ENCODE results near the gene XCR1.
"Not testable (repeated sequence)": the region's sequence is repeated elsewhere in the genome, so short reads cannot be mapped to it uniquely, and the experiment has no call there.

Gene XCR1

DNA sequence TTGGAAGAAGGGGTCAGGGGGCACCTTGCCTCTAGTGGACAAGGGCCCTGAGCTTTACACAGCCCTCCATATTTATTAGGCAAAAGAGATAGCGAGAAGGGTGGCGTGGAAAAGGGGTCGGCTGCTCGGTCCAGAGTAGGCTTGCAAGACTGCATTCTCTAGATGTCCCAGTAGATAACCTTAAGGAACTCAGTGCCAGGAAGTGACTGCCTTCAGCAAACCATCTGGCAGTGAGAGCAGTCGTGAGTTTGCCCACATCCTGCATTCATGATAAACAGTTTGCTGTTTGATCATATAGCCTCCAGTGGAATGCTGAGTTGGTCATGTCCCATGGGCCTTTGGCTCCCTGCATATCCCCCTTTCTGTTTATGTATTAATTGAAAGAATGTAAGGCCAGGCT, 18.9 kb upstream of the XCR1 start:
- not testable (repeated sequence) for DNase-seq (ENCODE audit: low read depth, low spot score)

GRCh38 chr3:46038916-46039315, 11.6 kb upstream of the XCR1 start:
- no peak for DNase-seq (ENCODE audit: low read depth, low spot score)

DNA sequence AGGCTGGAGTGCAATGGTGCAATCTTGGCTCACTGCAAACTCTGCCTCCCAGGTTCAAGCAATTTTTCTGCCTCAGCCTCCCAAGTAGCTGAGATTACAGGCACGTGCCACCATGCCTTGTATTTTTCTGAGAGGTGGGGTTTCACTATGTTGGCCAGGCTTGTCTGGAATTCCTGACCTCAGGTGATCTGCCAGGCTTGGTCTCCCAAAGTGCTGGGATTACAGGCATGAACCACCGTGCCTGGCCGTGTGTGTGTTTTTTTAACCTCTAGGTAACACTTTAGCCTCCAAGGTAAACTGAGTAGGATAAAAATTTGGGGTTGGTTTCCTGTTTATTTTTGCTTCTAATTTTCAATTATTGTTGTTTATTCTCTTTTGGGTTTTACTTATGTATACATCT, 10.8 kb upstream of the XCR1 start:
- DNase-seq (ENCODE audit: low read depth, low spot score): not testable (repeated sequence)

GRCh38 chr3:46036191-46036590, 8.9 kb upstream of the XCR1 start:
- DNase-seq (ENCODE audit: low read depth, low spot score): no peak

GRCh38 chr3:46031747-46032146, 4.5 kb upstream of the XCR1 start:
- DNase-seq (ENCODE audit: low read depth, low spot score): no peak

DNA sequence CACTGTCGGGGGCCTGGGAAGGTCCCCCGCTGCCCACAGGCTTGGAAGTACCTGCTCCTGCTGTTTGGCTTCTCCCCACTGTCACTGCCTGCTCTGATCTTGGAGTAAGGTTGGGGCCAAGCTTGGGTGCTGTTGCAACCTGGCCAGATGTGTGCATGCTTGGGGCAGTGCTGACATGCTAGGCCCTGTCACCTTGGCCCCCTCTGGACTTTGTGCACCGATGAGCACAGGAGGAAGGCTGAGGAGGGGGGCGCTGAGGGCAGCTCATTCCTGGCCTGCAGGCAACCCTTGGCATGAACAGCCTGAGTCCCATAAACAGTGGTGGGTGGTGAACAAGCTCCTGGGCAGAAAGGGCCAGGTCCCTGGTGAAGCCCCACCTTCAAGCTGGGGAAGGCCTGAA, 4.0 kb upstream of the XCR1 start:
- DNase-seq (ENCODE audit: low read depth, low spot score): no peak

DNA sequence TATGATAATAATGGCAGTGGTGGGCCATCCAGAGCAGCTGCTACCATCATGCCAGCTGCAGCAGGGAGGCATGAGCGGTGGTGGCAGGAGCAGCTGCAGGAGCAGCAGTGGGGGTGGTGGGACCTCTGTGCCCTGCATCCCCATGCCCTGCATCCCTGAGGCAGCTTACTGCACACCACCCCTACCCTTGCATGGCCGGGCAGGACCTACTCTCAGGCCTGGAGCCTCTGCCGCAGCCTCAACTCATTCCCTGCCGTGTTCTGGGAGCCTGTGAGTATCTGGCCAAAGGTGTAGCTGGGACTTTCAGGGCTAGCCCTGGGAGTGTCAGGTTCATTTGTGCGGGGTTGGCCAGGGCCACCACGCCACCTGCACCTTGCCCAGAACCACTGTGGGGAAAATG, 3.3 kb upstream of the XCR1 start:
- no peak for DNase-seq (ENCODE audit: low read depth, low spot score)

DNA sequence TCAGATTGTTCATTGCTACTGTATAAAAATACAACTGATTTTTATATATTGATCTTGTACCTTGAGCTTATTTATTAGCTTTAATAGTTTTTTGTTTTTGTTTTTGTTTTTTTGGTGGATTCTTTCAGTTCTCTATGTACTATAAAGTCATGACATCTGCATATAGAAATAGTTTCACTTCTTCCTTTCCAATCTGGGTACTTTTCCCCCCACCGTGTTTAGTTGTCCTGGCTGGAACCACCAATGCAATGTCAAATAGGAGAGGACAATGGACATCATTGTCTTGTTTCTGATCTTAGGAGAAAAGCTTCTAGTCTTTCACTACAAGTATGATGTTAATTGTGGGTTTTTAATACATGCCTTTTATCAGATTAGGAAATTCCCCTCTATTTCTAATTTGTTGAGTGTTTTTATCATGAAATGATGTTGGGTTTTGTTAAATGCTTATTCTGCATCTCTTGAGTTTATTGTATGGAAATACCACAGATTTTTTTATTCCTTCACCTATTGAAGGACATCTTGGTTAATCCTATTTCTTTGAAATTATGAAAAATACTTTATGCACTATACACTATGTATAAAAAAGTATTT, 2.8 kb upstream of the XCR1 start:
- DNase-seq (ENCODE audit: low read depth, low spot score): no peak

GRCh38 chr3:46027736-46028397, 584 bp upstream of the XCR1 start:
- no peak for DNase-seq (ENCODE audit: low read depth, low spot score)

DNA sequence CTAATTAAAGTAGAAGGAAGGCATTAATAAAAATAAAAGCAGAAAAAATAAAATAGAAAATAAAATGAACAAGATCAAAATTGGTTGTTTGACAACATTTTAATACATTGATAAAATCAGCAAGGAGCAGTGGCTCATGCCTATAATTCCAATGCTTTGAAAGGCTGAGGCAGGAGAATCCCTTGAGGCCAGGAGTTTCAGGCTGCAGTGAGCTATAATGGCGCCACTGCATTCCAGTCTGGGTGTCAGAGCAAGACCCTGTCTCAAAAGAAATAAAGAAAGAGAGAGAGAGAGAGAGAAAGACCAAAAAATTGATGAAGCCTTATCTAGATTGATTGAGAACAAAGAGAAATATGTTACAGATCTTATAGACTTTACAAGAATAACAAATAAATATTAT, 2.1 kb downstream of the XCR1 start:
- DNase-seq (ENCODE audit: low read depth, low spot score): no peak

- DNase-seq (ENCODE audit: low read depth, low spot score): no peak
Observed at GRCh38 chr3:46024131-46024530, 3.2 kb downstream of the XCR1 start.

GRCh38 chr3:46022909-46023785, 4.1 kb downstream of the XCR1 start:
- DNase-seq (ENCODE audit: low read depth, low spot score): no peak

- DNase-seq (ENCODE audit: low read depth, low spot score): no peak
Observed at GRCh38 chr3:46021516-46021915, 5.8 kb downstream of the XCR1 start.

GRCh38 chr3:46020766-46021510, 6.3 kb downstream of the XCR1 start:
- no peak for DNase-seq (ENCODE audit: low read depth, low spot score)

DNA sequence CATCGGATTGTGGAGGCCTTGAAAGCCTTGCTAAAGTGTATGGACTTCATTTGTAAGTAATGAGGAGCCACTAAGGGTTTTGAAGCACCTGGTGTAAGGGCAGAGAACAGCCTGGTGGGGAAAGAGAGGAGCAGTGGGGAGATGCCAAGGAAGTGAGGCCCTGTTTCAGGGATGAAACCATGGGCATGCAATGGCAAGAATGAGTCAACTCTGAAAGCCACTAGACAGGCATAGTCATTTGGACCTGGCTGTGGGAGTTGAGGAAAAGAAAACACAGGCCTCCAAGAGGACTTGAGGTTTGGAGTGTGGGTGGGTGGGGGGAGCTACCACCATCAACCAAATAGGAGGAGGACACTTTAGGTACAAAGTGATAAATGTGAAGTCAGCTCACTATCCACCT, 7.6 kb downstream of the XCR1 start:
- DNase-seq (ENCODE audit: low read depth, low spot score): no peak

DNA sequence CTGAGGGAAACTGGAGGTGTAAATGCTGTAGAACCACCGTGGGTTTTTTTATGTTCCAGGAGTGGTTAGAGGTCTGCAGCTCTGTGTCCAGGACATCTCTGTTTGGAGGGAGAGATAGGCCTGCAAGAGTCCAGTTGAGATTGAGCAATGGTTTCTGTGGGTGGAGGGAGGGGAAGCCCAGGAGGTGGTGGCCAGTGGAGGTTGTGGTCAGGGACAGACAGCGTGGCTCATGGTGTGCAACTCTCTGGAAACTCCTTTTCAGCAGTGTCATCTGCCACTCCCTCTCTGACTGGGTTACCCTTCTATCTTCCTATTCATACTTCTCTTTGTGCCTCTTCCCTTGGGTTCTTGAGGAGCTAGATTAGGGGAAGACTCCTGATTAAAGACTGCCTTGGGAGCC, 9.6 kb downstream of the XCR1 start:
- no peak for DNase-seq (ENCODE audit: low read depth, low spot score)

DNA sequence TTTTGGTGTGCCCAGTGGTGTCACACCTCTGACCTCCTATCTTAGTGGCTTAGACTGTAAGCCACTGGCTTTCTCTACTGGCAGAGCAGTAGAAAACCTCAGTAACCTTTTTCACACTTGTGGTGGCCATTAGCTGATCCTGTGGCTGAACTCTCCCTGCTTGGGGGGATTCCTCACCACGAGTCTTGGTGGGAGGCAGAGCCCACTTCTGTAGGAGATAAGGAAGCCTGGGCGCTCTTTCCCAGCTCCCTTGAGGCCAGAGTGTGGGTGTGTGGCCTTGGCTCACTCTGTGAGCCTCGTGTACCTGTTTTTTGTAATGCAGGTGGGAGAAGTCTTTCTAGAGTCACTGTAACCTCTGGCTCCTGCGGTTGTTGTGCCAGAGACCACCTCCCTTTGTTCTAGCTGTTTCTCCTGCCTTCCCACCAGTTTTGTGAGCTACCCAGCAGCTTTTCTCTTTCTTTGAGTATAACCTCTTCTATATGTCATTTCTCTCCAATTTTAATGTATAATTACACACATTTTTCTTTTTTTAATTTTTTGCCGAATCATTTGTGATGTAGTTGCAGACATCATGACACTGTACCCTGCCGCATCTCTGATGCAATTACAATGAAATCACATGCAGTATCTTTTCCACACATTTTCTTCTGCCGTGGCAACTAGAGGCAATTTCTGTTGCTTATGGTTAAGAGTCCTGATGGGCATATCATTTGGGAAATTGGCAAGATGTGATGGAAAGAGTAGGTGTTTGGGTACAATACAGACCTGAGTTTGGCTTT, 13.8 kb downstream of the XCR1 start:
- DNase-seq (ENCODE audit: low read depth, low spot score): no peak

DNA sequence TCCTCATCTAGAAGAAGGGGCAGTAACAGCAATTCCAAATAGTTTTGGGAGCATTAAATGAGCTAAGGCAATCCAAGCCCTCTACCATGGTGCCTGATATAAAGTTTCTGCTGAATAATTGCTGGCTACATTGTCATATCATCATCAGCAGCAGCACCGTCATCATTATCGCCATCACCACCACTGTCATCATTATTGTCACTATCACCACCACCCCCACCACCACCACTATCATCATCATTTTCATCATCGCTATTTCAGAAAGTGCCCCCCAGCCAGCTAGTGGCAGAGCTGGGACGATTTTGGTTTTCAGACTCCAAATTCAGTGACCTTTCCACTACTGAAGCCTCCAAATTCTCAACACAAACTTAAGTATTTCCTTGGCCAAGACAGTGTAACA, 15.0 kb downstream of the XCR1 start:
- no peak for DNase-seq (ENCODE audit: low read depth, low spot score)

DNA sequence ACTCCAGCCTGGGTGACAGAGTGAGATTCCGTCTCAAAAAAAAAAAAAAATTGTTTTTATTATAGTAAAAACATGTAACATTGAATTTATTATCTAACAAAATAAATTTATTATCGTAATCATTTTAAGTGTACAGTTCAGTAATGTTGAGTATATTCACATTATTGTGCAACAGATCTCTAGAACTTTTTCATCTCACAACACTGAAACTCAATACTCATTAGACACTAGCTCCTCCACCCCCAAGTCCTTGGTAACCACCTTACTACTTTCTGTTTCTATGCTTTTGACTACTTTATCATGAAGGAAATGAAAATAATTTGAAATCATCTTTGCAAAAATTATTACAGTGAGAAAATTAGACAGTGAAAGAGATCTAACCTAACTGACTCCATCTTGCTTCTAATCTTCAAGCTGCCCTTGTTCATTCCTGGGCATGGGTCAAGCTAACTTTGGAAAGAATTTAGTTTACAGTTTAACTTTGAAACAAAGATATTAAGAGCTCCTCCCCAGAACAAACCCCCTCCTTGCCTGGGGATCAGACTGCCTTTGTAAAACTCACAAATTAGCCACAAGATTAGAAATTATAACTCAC, 16.7 kb downstream of the XCR1 start:
- no peak for DNase-seq (ENCODE audit: low read depth, low spot score)

GRCh38 chr3:46008058-46008457, 19.2 kb downstream of the XCR1 start:
- no peak for DNase-seq (ENCODE audit: low read depth, low spot score)

DNA sequence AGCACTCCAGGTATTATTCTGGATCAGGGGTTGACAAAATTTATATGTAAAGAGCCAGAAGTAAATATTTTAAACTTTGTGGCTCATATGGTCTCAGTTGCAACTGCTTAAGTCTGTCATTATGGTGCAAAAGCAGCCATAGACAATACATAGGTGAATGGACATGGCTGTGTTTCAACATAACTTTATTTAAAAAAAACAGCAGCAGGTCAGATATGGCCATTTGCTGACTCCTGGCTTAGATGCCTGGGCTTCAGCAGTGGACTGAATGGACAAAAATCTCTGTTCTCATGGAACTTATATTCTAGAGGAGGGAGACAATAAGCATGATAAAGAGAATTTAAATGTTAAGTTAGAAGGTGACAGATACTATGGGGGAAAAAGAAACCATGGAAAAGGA, 20.0 kb downstream of the XCR1 start:
- no peak for DNase-seq (ENCODE audit: low read depth, low spot score)
